Measurements from ENCODE around the gene DUT.

The DUT gene

GRCh38 chr15:48373821-48374451 is 42.7 kb downstream of the DUT start:
- peak; percentile 96 for DNase-seq

GRCh38 chr15:48374472-48374871 is 43.2 kb downstream of the DUT start:
- peak; percentile 28 for DNase-seq

GRCh38 chr15:48375767-48376166 is 44.5 kb downstream of the DUT start:
- no peak for DNase-seq

- no peak for DNase-seq
Measured at GRCh38 chr15:48380198-48380597, 49.0 kb downstream of the DUT start.

GRCh38 chr15:48381861-48382260 is 50.6 kb downstream of the DUT start:
- DNase-seq, result no peak

GRCh38 chr15:48383031-48383430 is 51.8 kb downstream of the DUT start:
- no peak for DNase-seq

GRCh38 chr15:48384616-48385015 is 53.4 kb downstream of the DUT start:
- peak; percentile 40 for DNase-seq

- DNase-seq, result peak; percentile 99
Measured at GRCh38 chr15:48385031-48385830, 54.0 kb downstream of the DUT start.

GRCh38 chr15:48388016-48388851 is 57.0 kb downstream of the DUT start:
- DNase-seq, result peak; percentile 62

GRCh38 chr15:48388910-48389309 is 57.7 kb downstream of the DUT start:
- DNase-seq, result no peak

GRCh38 chr15:48389691-48390143 is 58.5 kb downstream of the DUT start:
- peak; percentile 82 for DNase-seq

- no peak for DNase-seq
Measured at GRCh38 chr15:48391950-48392349, 60.7 kb downstream of the DUT start.

- peak; percentile 68 for DNase-seq
Measured at GRCh38 chr15:48392356-48392755, 61.1 kb downstream of the DUT start.

Measured in fibroblast of skin of right biceps (primary cell).